ENCODE measurements around the gene FAM161A. TPM values are rescaled to one million over a fixed set of nuclear protein-coding genes. Genes with fewer than 3 reads are reported as not detected.

Gene FAM161A
- total RNA-seq (2021; ENCODE audit: unreplicated experiment) (7.3 TPM), Bru-seq, nascent RNA (percentile 50 among the genes with signal in this experiment), BruChase-seq, experiment 1, labeled RNA remaining after a 6-hour chase (percentile 62 among the genes with signal in this experiment), BruChase-seq, experiment 2, labeled RNA remaining after a 2-hour chase (percentile 58 among the genes with signal in this experiment)
- polyA plus RNA-seq (2012), result 1.1 and 1.7 TPM in 2 replicates
- long read RNA-seq, partial matches to known transcripts, result 23 of 27 reads
- long read RNA-seq, other reads (novel, unspliced or antisense), result 1 of 27 reads

GRCh38 chr2:61853847-61854563 lies at the start of gene FAM161A:
FAM161A (minus strand) TSS chr2:61854060; CDS start chr2:61854041, 19 bp downstream.
- Histone ChIP-seq H4K20me1 (ENCODE audit: insufficient read depth) (no peaks in the 10 kb centered on the region), H3K27me3 (ENCODE audit: insufficient read depth, low read length) (no peaks in the 10 kb centered on the region), H3K79me2 (ENCODE audit: insufficient read depth, low read length) (no peaks in the 10 kb centered on the region), H3K36me3 (ENCODE audit: control insufficient read depth in 1 of 2, insufficient read depth in 2 of 2, low read length in 2 of 2) (no peaks in the 10 kb centered on the region), H3K27ac (ENCODE audit: low read depth, low read length) (peak within 1 kb of the TSS; percentile 71), H2AFZ (ENCODE audit: low read depth, low read length, poor library complexity, severe bottlenecking) (peak within 1 kb of the TSS; percentile 97), H3K9ac (ENCODE audit: low read length) (peak within 1 kb of the TSS; percentile 69), H3K4me2 (ENCODE audit: low read length) (peak within 1 kb of the TSS; percentile 99), H3K4me1 (ENCODE audit: control insufficient read depth in 1 of 2, insufficient read depth in 2 of 2, low read length in 2 of 2) (peaks cover 0 to 26% of the 10 kb centered on the region in 2 experiments; a peak in 3 of 4 replicates), H3K9me3 (ENCODE audit: control insufficient read depth in 1 of 2, insufficient read depth in 1 of 2, low read depth in 1 of 2, low read length in 2 of 2) (no peaks in the 10 kb centered on the region), H3K9me2 (ENCODE audit: insufficient read depth) (no peaks in the 10 kb centered on the region), H3K4me3 (replicated peaks in 1 of 2; ENCODE audit: low read depth in 1 of 2, low read length in 2 of 2) (peak within 1 kb of the TSS; percentile 61 to 72)
- CTCF ChIA-PET, result interaction anchor here (1.4 kb wide), 1 partner anchor 718 kb away, joined by 3 read pairs; no protein-coding TSS in a partner anchor
- intact Hi-C loops (cut with micrococcal nuclease), result no loop called here
- RAD21 ChIA-PET (ENCODE audit: low non-redundant PET in 1 of 2, low total read pairs in 2 of 2, uncharacterized antibody in 2 of 2, unreplicated experiment in 2 of 2), result no interaction called here
- BruUV-seq (replicated peaks), result no TSS peak
- peak; percentile 54 for DNase-seq (ENCODE audit: low read depth, low spot score)
- TF ChIP-seq EZH2phosphoT487 (IDR thresholded peaks at IDR 0.05; ENCODE audit: borderline replicate concordance) (no peak), MAX (IDR thresholded peaks at IDR 0.05) (peak; percentile 70; the same call in 1 of the 2 replicates), POLR2A (IDR thresholded peaks at IDR 0.05; ENCODE audit: borderline replicate concordance, extremely low read depth, insufficient read depth, insufficient read length) (peak; percentile 45), POLR2AphosphoS5 (IDR thresholded peaks at IDR 0.05; ENCODE audit: low read depth, low read length) (peak; percentile 33), SIN3A (IDR thresholded peaks at IDR 0.05; ENCODE audit: low read depth) (peak; percentile 76)
- ATAC-seq, result peak; percentile 86
- POLR2A ChIA-PET, result interaction anchor here (1.1 to 1.9 kb wide), 3 partner anchors 16 to 90 kb away, joined by 3 to 5 read pairs (median 4); no protein-coding TSS in a partner anchor

- H2AFZ ChIP-seq (ENCODE audit: low read depth, low read length, poor library complexity, severe bottlenecking), result no peak overlapping the region
These were observed 46.4 kb upstream of the FAM161A start for GRCh38 chr2:61900281-61900680.

More at GRCh38 chr2:61900281-61900680, 46.4 kb upstream of the FAM161A start:
- POLR2A ChIA-PET, result no interaction called here
- Histone ChIP-seq H3K9me3 (ENCODE audit: control insufficient read depth in 1 of 2, insufficient read depth in 1 of 2, low read depth in 1 of 2, low read length in 2 of 2) (no peaks in the 10 kb centered on the region), H3K4me1 (ENCODE audit: control insufficient read depth in 1 of 2, insufficient read depth in 2 of 2, low read length in 2 of 2) (peaks cover 0 to 4% of the 10 kb centered on the region in 2 experiments; a peak in 2 of 4 replicates), H3K27me3 (ENCODE audit: insufficient read depth, low read length) (no peaks in the 10 kb centered on the region), H3K9me2 (ENCODE audit: insufficient read depth) (no peaks in the 10 kb centered on the region), H3K9ac (ENCODE audit: low read length) (no peak overlapping the region), H3K36me3 (ENCODE audit: control insufficient read depth in 1 of 2, insufficient read depth in 2 of 2, low read length in 2 of 2) (no peaks in the 10 kb centered on the region), H4K20me1 (ENCODE audit: insufficient read depth) (no peaks in the 10 kb centered on the region), H3K27ac (ENCODE audit: low read depth, low read length) (no peak overlapping the region), H3K4me2 (ENCODE audit: low read length) (no peak overlapping the region), H3K79me2 (ENCODE audit: insufficient read depth, low read length) (no peaks in the 10 kb centered on the region), H3K4me3 (replicated peaks in 1 of 2; ENCODE audit: low read depth in 1 of 2, low read length in 2 of 2) (no peak overlapping the region)
- ATAC-seq (no peak), DNase-seq (ENCODE audit: low read depth, low spot score) (no peak)
- no TSS peak for BruUV-seq (replicated peaks)
- intact Hi-C loops (cut with micrococcal nuclease), result no loop called here
- RAD21 ChIA-PET (ENCODE audit: low non-redundant PET in 1 of 2, low total read pairs in 2 of 2, uncharacterized antibody in 2 of 2, unreplicated experiment in 2 of 2), result no interaction called here
- TF ChIP-seq EGR1 (IDR thresholded peaks at IDR 0.05; ENCODE audit: low read depth) (no peak), RAD21 (IDR thresholded peaks at IDR 0.05; ENCODE audit: low read depth) (no peak), CEBPB (IDR thresholded peaks at IDR 0.05; ENCODE audit: low read depth) (no peak), EZH2phosphoT487 (IDR thresholded peaks at IDR 0.05; ENCODE audit: borderline replicate concordance) (no peak), ZNF274 (IDR thresholded peaks at IDR 0.05; ENCODE audit: low read depth, low read length) (no peak), SP1 (IDR thresholded peaks at IDR 0.05; ENCODE audit: low read depth) (no peak), MAX (IDR thresholded peaks at IDR 0.05) (no peak), ZFX (IDR thresholded peaks at IDR 0.05) (no peak), CBX3 (IDR thresholded peaks at IDR 0.05; ENCODE audit: low read depth) (no peak), SRF (IDR thresholded peaks at IDR 0.05; ENCODE audit: low read depth) (no peak), EZH2 (IDR thresholded peaks at IDR 0.05) (no peak), TCF7L2 (IDR thresholded peaks at IDR 0.05; ENCODE audit: borderline replicate concordance, extremely low read depth, insufficient read depth, insufficient read length) (no peak), POLR2A (IDR thresholded peaks at IDR 0.05; ENCODE audit: borderline replicate concordance, extremely low read depth, insufficient read depth, insufficient read length) (no peak), FOSL1 (IDR thresholded peaks at IDR 0.05; ENCODE audit: low read depth) (no peak)
- CTCF ChIA-PET, result no interaction called here
